ENCODE results near the gene TICAM1.
"Not testable (repeated sequence)": the region's sequence is repeated elsewhere in the genome, so short reads cannot be mapped to it uniquely, and the experiment has no call there.

Gene TICAM1

DNA sequence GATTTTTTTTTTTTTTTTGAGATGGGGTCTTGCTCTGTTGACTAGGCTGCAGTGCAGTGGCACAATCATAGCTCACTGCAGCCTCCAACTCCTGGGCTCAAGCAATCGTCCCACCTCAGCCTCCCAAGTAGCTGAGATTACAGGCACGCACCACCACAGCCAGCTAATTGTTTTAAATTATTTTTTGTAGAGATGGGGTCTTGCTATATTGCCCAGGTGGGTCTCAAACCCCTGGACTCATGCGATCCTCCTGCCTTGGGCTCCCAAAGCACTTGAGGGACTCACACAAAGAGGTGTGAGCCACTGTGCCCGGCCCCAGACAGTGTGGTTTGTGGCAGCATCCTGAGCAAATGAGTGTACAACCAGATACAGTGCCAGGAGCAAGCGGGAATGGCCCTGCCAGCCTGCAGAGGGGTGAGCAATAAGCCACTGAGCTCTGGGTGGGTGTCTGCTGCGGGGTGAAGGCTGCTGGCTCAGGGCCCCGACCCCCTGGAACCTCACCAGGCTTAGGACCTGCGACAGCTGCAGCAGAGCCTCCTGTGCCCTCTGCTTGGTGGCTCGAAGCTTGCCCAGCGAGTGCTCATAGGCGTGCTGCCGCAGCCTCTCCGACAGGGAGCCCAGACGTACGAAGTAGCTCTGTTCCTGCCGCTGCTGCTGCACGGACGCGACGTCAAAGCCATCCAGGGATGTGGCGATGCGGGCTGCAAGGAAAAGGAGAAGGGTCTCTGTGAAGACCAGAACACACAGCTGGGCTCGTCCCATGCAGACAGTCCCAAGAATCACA, 15.9 kb upstream of the TICAM1 start:
- DNase-seq (ENCODE audit: low read depth, low spot score), result no peak
- no peak overlapping the region for H3K4me3 ChIP-seq (ENCODE audit: low read length)

DNA sequence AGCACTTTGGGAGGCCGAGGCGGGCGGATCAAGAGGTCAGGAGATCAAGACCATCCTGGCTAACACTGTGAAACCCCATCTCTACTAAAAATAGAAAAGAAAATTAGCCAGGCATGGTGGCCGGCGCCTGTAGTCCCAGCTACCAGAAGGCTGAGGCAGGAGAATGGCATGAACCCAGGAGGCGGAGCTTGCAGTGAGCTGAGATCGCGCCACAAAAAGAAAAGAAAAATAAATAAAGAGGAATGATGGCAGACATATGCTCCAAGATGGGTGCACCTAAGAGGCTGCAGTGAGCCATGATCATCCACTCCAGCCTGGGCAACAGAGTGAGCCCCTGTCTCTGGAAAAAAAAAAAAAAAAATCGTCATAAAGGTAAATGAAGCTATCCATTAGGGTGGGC, 14.5 kb upstream of the TICAM1 start:
- DNase-seq (ENCODE audit: low read depth, low spot score); H3K4me3 ChIP-seq (ENCODE audit: low read length): not testable (repeated sequence)

DNA sequence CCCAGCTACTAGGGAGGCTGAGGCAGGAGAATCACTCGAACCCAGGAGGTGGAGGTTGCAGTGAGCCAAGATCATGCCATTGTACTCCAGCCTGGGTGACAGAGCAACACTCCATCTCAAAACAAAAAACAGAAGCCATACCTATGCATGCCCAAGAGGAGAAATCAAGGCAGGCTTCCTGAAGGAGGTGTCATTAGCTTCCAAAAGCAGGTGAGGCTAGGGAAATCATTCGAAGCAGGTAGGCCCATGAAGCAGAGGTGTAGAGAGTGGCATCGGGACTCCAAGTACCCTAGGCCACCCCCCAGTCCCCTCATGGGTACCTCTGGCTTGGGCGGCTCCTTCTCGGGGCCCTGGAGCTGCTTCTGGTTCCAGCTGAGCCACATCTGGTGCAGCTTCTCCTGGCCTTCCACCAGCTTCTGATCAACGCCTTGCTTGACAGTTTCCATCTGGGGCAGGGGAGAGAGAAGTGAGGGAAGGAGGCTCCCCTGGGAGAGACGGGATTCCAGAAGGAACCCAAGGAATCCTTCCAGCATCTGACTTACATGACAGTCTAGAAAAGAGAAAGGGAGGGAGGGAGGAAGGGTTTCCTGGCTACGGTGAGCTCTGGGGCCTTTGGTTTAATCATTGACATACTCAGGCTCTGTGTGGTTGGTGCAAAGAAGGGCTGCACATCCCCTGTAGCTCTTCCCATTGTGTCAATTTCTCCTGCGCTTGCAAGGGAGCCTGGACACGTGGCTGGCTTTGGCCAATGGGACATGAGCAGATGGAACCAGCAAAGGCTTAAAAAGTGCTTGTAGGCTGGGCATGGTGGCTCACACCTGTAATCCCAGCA, 13.1 kb upstream of the TICAM1 start:
- no peak for DNase-seq (ENCODE audit: low read depth, low spot score)
- no peak overlapping the region for H3K4me3 ChIP-seq (ENCODE audit: low read length)

DNA sequence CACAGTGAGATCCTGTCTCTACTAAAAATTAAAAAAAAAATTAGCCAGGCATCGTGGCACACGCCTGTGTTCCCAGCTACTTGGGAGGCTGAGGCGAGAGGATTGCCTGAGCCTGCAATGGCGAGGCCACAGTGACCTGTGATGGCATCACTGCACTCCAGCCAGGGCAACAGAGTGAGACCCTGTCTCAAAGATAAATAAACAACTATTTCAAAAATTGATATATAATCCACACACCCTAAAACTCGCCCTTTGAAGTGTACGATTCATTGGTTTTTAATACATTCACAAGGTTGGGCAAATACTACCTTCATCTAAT, 12.1 kb upstream of the TICAM1 start:
- no peak overlapping the region for H3K4me3 ChIP-seq (ENCODE audit: low read length)
- no peak for DNase-seq (ENCODE audit: low read depth, low spot score)

DNA sequence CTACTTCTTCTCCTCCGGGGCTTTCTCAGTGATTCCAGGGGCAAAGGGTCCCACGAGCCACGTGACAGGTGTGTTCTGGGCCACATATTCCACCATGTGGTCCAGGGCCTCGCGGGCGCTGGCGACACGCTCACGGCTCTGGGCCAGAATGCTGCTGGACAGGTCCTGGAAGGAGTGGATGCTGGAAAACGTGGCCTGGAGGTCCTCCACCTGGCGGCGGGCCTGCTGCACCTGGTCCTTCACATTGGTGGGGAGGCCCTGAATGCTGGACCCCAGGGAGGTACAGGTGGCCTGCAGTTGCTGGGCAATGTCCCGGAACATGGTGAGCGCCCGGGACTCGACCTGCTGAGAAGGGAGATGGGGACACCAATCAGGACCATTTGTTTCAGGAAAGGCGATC, 7.7 kb upstream of the TICAM1 start:
- H3K4me3 ChIP-seq (ENCODE audit: low read length), result no peak overlapping the region
- DNase-seq (ENCODE audit: low read depth, low spot score), result no peak

DNA sequence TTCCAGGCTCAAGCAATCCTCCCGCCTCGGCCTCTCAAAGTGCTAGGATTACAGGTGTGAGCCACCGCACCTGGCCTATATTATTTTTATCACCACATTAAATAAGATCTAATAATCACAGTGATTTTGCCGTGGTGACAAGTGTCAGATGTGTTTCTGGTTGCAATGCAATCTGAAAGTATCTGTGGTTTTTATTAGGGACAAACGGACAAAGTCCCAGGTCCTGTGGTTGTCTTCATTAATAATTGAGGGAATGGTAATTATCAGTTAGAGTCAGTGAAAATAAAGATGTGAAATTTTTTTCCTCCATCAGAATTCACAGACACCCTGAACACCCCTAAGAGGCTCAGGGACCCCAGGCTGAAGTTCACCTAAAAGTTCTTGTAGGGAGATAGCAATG, 1.3 kb upstream of the TICAM1 start:
- DNase-seq (ENCODE audit: low read depth, low spot score), result no peak
- H3K4me3 ChIP-seq (ENCODE audit: low read length), result no peak overlapping the region

DNA sequence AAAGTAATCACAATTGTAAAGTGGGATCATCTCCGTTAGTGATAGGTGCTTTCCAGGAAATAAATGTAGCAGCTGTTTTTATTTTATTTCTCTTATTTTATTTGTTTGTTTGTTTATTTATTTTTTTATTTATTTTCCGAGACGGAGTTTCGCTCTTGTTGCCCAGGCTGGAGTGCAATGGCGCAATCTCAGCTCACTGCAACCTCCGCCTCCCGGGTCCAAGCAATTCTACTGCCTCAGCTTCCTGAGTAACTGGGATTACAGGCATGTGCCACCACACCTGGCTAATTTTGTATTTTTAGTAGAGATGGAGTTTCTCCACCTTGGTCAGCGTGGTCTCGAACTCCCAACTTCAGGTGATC, 448 bp upstream of the TICAM1 start:
- peak overlapping the region; percentile 82 for H3K4me3 ChIP-seq (ENCODE audit: low read length)
- DNase-seq (ENCODE audit: low read depth, low spot score), result not testable (repeated sequence)

DNA sequence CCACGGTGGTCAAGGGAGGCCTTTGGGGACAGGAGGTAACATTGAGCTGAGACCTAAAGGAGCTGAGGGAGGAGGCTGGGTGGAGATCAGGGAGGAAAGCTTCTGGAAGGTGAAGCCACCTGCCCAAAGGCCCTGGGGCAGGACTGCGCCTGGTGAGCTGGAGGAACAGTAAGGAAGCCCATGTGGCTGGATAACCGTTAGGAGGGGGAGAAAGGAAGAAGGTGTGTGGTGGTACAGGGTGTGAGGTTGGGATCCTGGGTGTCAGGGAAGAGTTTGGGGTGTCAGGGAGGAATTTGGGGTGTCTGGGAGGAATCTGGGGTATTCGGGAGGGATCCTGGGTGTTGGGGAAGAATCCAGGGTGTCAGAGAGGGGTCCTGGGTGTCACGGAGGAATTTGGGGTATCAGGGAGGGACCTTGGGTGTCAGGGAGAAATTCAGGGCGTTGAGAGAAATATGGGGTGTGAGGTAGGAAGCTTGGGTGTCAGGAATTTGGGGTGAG, 695 bp downstream of the TICAM1 start:
- no peak for DNase-seq (ENCODE audit: low read depth, low spot score)

DNA sequence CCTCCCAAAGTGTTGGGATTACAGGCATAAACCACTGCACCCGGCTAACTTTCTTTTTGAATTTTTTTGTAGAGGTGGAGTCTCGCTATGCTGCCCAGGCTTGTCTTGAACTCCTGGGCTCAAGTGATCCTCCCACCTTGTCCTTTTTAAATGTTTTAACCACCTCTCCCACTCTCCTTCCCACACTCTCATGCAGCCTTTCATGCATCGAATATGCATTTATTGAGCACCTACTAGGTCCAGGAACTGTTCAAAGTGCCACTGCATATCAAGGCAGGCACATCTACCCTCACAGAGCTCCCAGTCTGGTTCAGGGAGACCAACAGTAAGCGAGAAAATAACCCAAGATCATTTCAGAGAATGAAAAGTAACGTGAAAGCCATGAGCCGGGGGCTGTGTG, 1.2 kb downstream of the TICAM1 start:
- no peak for DNase-seq (ENCODE audit: low read depth, low spot score)
- H3K4me3 ChIP-seq (ENCODE audit: low read length), result peak overlapping the region; percentile 82

More for the DNA sequence above, 695 bp downstream of the TICAM1 start:
- H3K4me3 ChIP-seq (ENCODE audit: low read length), result peak overlapping the region; percentile 82

DNA sequence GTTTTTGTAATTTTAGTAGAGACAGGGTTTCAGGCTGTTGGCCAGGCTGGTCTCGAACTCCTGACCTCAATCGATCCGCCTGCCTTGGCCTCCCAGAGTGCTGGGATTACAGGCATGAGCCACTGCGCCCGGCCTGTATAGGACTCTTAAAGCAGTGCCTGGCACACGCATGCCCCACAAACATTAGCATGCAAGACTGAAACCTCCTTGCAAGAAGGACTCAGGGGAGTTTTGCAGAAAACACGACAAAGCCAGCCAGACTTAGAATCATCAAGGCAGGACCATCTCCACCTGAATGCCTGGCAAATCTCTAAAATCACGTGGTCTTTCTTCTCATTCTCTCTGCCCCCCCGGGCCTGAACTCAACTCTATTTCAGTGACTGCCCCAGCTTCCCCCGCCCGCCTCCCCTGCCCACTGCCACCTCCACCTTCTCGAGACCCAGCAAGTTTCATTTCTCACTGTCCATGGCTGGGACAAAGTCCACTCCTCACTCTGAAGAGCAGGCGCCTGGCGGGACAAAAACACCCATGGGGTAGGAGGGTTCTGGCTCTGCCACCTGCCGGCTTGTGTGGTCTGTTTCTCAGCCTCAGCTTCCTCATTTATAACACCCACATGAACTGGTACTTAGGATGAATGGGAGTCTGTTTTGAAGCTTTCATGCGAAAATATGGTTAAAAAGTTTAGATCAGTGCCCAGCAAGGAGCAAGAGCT, 2.4 kb downstream of the TICAM1 start:
- DNase-seq (ENCODE audit: low read depth, low spot score), result peak; percentile 31
- H3K4me3 ChIP-seq (ENCODE audit: low read length), result no peak overlapping the region

DNA sequence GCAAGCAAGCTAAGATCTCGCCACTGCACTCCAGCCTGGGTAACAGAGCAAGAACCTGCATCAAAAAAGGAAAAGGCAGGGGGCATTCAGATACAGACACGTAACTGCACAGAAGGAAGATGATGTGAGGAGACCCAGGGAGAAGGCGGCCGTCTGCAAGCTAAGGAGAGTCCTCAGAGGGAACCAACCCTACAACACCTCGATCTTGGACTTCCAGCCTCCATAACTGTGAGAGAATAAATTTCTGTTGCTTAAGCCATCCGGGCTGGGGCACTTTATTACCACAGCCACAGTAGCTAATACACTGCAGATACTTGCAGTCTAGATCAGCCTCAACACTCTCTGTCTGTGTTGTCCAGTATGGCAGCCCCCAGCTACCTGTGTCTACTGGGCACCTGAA, 7.9 kb downstream of the TICAM1 start:
- H3K4me3 ChIP-seq (ENCODE audit: low read length), result no peak overlapping the region
- no peak for DNase-seq (ENCODE audit: low read depth, low spot score)

DNA sequence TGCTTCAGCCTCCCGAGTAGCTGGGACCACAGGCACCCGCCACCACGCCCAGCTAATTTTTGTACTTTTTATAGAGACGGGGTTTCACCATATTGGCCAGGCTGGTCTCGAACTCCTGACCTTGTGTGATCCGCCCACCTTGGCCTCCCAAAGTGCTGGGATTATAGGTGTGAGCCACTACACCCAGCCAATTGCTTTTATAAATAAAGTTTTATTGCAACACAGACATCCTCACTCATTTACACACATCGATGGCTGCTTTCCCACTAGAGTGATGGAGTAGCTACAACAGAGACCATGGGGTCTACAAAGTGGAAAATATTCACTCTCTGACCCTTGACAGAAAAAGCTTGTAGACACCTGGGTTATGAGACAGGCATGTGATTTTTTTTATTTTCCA, 9.2 kb downstream of the TICAM1 start:
- DNase-seq (ENCODE audit: low read depth, low spot score), result not testable (repeated sequence)

DNA sequence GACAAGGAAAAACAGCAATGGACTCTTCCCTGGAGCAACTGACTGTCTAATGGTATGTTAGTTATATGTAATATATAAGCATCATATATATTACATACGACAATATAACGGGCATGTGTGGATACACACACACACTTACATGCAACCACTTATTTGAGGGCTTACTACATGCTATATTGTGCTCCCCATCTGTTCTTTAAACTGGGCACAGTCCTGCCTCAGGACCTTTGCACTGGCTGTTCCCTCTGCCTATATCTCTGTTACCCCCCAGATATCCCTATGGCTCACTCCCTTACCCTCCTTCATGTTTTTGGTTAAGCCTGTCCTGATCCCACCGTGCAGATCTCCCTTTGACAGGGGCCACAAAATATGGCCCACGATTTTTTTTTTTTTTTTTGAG, 10.2 kb downstream of the TICAM1 start:
- H3K4me3 ChIP-seq (ENCODE audit: low read length), result no peak overlapping the region
- no peak for DNase-seq (ENCODE audit: low read depth, low spot score)

More for the DNA sequence above, 9.2 kb downstream of the TICAM1 start:
- H3K4me3 ChIP-seq (ENCODE audit: low read length), result not testable (repeated sequence)

DNA sequence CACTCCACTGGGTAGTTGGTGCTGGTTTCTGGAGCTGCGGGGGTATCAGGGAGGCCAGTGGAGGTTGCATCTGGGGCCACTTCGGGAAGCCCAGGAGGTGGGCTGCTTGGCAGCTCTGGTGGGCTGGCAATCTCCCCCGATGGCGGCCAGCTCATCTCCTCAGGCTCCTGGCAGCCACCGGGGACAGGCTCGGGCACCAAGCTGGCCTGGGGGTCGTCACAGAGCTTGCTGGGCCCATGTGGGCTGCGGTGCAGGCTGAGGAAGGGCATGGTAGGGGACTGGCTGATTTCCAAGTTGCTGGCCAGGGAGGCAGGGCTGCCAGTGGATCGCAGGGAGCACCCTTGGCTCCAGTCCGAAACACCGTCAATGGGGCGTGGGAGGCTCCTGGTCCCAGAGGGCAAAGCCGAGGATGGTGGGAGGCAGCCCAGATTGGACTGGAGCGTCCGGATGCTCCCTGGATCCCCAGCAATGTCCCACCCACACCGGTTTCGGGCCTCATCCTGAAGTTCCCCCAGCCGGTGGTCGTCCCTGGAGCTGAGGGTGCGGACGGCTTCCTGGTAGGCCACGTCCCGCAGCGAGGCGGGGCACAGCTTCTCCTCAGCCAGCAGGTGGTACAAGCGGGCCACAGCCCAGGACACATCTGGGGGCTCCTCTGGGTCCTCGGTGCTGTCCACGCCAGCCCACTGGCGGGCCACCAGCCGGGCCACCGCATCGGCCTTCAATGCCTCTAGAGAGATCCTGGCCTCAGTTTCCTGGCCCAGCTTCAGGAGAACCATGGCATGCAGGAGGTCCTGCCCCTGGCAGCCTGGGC, 13.8 kb downstream of the TICAM1 start:
- DNase-seq (ENCODE audit: low read depth, low spot score), result no peak
- no peak overlapping the region for H3K4me3 ChIP-seq (ENCODE audit: low read length)

DNA sequence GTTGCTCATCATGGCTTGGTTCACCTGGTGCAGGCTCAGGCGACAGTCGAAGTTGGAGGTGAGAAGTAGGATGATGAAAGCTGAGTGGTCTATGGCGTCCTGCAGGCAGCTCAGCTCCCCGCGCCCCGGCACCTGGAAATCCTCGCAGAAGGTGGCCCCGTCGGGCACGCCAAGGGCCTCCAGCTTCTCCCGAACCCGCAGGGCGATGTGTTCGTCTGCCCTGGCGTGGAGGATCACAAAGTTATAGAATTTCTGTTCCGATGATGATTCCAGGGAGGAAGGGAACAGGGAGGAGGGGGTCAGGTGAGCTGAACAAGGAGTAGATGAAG, 14.6 kb downstream of the TICAM1 start:
- no peak for DNase-seq (ENCODE audit: low read depth, low spot score)
- no peak overlapping the region for H3K4me3 ChIP-seq (ENCODE audit: low read length)

DNA sequence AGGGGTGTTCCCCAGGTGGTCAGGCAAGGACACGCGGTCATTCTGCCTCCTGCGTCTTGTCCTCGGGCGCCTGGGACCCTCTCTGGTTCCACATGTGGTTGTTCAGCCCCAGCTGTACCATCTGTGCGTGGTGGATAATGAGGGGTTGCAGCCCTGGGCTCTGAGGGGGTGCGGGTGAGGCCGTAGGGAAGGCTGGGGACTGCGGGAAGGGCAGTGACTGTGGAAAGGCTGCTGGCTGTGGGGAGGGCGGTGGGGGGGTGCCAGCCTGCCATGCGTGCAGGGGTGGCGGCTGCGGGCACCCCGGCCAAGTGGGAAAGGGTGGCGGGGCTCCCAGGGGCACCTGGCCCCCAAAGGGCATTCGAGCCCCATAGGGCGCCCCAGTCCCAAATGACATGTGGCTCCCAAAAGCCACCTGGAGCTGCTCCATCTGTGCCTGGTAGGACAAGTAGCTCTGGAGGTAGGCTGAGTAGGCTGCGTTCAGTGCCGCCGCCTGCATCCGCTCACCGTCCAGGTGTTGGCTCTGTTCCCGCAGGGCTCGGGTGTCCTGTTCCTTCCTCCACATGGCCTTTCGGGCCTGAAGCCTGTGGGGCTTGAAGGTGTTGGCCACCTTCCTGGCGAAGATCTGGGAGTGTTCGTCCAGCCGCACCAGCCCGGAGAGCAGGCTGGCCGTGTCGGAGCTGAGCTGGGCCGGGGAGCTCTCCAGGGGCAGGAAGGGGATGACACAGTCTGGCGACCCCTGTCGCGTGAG, 15.1 kb downstream of the TICAM1 start:
- DNase-seq (ENCODE audit: low read depth, low spot score), result no peak
- H3K4me3 ChIP-seq (ENCODE audit: low read length), result no peak overlapping the region

DNA sequence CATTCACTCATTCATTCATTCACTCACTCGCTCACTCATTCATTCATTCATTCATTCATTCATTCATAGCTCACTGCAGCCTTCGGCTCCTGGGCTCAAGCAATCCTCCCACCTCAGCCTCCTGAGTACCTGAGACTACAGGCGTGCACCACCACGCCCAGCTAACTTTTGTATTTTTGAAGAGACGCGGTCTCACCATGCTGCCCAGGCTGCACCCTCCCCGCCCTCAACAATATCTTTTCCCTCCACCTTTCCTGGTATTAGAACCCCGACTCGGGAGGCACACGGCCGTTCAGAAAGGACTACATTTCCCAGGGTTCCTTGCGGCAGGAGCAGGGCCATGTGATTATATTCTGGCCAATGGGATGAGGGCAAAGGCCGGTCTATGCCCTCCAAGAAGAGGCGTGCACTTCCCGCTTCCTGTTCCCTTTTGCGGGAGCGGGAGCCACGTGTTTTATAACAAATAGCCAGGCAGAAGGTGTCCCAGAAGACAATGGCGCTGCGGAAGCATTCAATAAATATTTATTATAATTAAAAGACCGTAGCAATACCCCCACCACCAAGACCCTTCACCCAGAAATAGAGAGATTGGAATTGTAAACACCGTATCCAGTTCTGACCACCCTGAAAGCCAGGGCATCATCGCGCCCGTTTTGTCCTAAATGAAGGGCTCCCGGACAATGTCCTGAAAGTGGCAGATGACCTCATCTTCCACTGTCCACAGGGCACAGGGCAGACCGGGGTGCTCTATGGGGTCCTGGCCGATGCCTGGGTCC, 15.9 kb downstream of the TICAM1 start:
- H3K4me3 ChIP-seq (ENCODE audit: low read length), result peak overlapping the region; percentile 48

More for the DNA sequence above, 15.9 kb downstream of the TICAM1 start:
- peak; percentile 91 for DNase-seq (ENCODE audit: low read depth, low spot score)

All from Jurkat, Clone E6-1 (cell line).